Subcutaneous preadipocyte (primary cell): ENCODE results near the gene DYSF. TPM values are rescaled to one million over a fixed set of nuclear protein-coding genes. Genes with fewer than 3 reads are reported as not detected.

Experiments used
- total RNA-seq: library from RNA; depleted of rRNA; stranded (reverse); fragments of >200 nt; gene quantifications from 2 replicates; pipeline ENCODE4 v1.2.3, GENCODE V29; 2012

Gene DYSF
- under 0.01 and 0.20 TPM in 2 replicates for total RNA-seq

DNA sequence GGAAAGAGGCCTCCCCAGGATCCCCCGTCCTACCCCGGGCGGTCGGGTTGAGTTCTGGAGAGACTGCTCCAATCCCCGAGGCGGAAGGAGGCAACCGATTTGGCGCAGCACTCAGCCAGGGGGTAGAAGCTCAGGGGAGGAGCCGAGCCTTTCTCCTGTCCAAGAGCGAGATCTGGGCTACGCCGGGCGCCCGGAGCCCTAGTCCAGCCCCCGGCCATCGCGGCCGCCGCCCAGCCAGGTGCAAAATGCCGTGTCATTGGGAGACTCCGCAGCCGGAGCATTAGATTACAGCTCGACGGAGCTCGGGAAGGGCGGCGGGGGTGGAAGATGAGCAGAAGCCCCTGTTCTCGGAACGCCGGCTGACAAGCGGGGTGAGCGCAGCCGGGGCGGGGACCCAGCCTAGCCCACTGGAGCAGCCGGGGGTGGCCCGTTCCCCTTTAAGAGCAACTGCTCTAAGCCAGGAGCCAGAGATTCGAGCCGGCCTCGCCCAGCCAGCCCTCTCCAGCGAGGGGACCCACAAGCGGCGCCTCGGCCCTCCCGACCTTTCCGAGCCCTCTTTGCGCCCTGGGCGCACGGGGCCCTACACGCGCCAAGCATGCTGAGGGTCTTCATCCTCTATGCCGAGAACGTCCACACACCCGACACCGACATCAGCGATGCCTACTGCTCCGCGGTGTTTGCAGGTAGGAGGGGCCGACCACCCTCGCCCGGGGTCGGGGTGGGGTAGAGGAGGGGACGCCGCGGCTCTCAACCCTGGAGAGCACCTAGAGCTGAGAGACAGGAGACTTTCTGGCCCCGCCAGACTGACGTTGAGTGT, at the start of gene DYSF:
TSS of gene DYSF (plus strand) at position 158 of the 817 bp plus-strand sequence.

Other genes starting within 250 kb of the DYSF start
- 0.20 and 0.37 TPM in 2 replicates for gene PAIP2B, start 226.5 kb upstream of the DYSF start, total RNA-seq
- gene ZNF638, start 121.8 kb upstream of the DYSF start, total RNA-seq: 111 and 127 TPM in 2 replicates